Esophagus (tissue), 2 donors: Measurements from ENCODE around the gene LRRC10. TPM values are rescaled to one million over a fixed set of nuclear protein-coding genes. Genes with fewer than 3 reads are reported as not detected.

Experiments
- H3K27ac ChIP-seq, 2 donors: one replicate each; pipeline ENCODE4 v1.5.1; 2013; ENCODE audit warnings: low read depth in 2 of 2, mild to moderate bottlenecking in 2 of 2, inconsistent platforms in 1 of 2, low read length in 1 of 2, moderate library complexity in 1 of 2
- H3K27me3 ChIP-seq, 2 donors: one replicate each; pipeline ENCODE4 v1.6.1; 2013; ENCODE audit warnings: low read length in 2 of 2, control low read depth in 1 of 2, mild to moderate bottlenecking in 1 of 2; ENCODE audit not compliant: insufficient read depth in 2 of 2, control insufficient read depth in 1 of 2
- H3K36me3 ChIP-seq, 2 donors: one replicate each; pipeline ENCODE4 v1.6.1; 2013; ENCODE audit warnings: low read length in 1 of 2; ENCODE audit not compliant: control insufficient read depth in 2 of 2, insufficient read depth in 2 of 2
- H3K4me1 ChIP-seq, 2 donors: one replicate each; pipeline ENCODE4 v1.6.1; 2013; ENCODE audit warnings: low read length in 1 of 2; ENCODE audit not compliant: control insufficient read depth in 2 of 2, insufficient read depth in 2 of 2
- H3K4me3 ChIP-seq, 2 donors: one replicate each; pipeline ENCODE4 v1.5.1; 2013; ENCODE audit warnings: low read length in 2 of 2, mild to moderate bottlenecking in 2 of 2, low read depth in 1 of 2, moderate library complexity in 1 of 2
- H3K9me3 ChIP-seq, 2 donors: one replicate each; pipeline ENCODE4 v1.6.1; 2013; ENCODE audit warnings: mild to moderate bottlenecking in 2 of 2, low read depth in 1 of 2, low read length in 1 of 2, moderate library complexity in 1 of 2; ENCODE audit not compliant: control insufficient read depth in 2 of 2, insufficient read depth in 1 of 2
- WGBS, 2 donors: extraction: QIAGEN DNeasy Blood & Tissue Kit; methylation state at CpG; one replicate each; pipeline ENCODE4 v1.1.7; 2013; 5-methylcytosine and 5-hydroxymethylcytosine counted together
- polyA plus RNA-seq, 2 donors: library from polyadenylated mRNA; stranded (reverse); fragments of 200-250 nt; gene quantifications; one replicate each; pipeline ENCODE4 v1.2.3, GENCODE V29; 2013
- donor health status: healthy with polysubstance abuse.
- donor health status: Bipolar disorder and iron deficiency.

LRRC10 gene
- polyA plus RNA-seq, 2 donors = not detected

GRCh38 chr12:69580074-69580473 is 30.6 kb downstream of the LRRC10 start:
- WGBS, 2 donors = 97 to 99% methylated on average over 1 of the region's 1 CpG

GRCh38 chr12:69579029-69579428 is 31.7 kb downstream of the LRRC10 start:
- Histone ChIP-seq H3K9me3 (no peaks in the 10 kb centered on the region), H3K4me1 (no peaks in the 10 kb centered on the region), H3K27ac (no peak overlapping the region), H3K4me3 (no peak overlapping the region), H3K36me3 (peaks cover 6% of the 10 kb centered on the region in 2 donors), H3K27me3 (no peaks in the 10 kb centered on the region)
- 78 to 83% methylated on average over 4 of the region's 4 CpGs for WGBS, 2 donors

More at GRCh38 chr12:69580074-69580473, 30.6 kb downstream of the LRRC10 start:
- Histone ChIP-seq H3K27ac (no peak overlapping the region), H3K4me3 (no peak overlapping the region), H3K27me3 (no peaks in the 10 kb centered on the region), H3K4me1 (no peaks in the 10 kb centered on the region), H3K36me3 (peaks cover 2 to 3% of the 10 kb centered on the region in 2 donors), H3K9me3 (no peaks in the 10 kb centered on the region)

GRCh38 chr12:69578283-69578682 is 32.4 kb downstream of the LRRC10 start:
- 77 to 92% methylated on average over 2 of the region's 2 CpGs for WGBS, 2 donors
- H3K9me3 ChIP-seq = no peaks in the 10 kb centered on the region
- no peaks in the 10 kb centered on the region for H3K27me3 ChIP-seq
- H3K36me3 ChIP-seq = peaks cover 6 to 8% of the 10 kb centered on the region in 2 donors
- no peak overlapping the region for H3K27ac ChIP-seq
- H3K4me3 ChIP-seq = no peak overlapping the region
- no peaks in the 10 kb centered on the region for H3K4me1 ChIP-seq

- WGBS, 2 donors = 92 to 95% methylated on average over 3 of the region's 3 CpGs
Measured at GRCh38 chr12:69575346-69575745, 35.4 kb downstream of the LRRC10 start.

DNA sequence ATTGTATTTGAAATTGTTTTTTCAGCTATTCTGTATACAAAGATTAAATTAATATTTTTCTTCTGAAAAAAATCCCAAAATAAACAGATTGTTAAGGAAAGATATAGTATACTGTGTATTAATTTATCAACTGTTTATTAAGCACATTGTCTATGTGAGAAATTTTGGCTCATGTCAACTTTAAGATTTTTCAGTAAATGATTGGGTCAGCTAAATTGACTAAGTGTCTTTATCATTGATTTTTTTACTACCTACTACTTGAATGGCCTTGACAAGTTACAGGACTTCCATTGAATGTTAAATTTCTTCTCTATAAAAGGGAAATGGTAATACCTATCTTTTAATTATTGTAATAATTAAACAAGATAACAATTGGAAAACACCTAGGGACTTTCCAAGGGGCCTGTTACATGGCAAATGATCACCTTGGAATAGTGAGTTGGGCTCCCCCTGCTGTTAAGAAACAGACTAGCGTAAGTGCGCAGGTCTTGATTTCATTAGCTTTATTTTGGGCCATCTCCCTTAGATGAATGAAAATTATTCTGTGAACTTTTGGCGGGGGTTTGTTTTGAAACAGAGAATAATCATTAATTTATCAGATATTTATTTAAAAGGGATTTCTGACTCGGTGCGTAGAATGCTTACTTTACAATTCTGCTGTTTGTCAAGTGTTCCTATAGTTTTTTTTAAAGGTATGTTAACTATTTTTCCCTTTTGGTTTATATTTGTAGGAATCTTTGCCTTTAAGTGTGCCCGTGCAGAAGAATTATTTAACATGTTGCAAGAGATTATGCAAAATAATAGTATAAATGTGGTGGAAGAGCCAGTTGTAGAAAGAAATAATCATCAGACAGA is 39.9 kb downstream of the LRRC10 start:
- Histone ChIP-seq H3K27me3 (no peaks in the 10 kb centered on the region), H3K4me3 (no peak overlapping the region), H3K27ac (no peak overlapping the region), H3K36me3 (peaks cover 7 to 8% of the 10 kb centered on the region in 2 donors), H3K9me3 (no peaks in the 10 kb centered on the region), H3K4me1 (no peaks in the 10 kb centered on the region)
- WGBS, 2 donors = 36 to 41% methylated on average over 6 of the region's 6 CpGs

More at GRCh38 chr12:69575346-69575745, 35.4 kb downstream of the LRRC10 start:
- Histone ChIP-seq H3K4me3 (no peak overlapping the region), H3K9me3 (no peaks in the 10 kb centered on the region), H3K27me3 (no peaks in the 10 kb centered on the region), H3K36me3 (peaks cover 8 to 9% of the 10 kb centered on the region in 2 donors), H3K4me1 (no peaks in the 10 kb centered on the region), H3K27ac (no peak overlapping the region)

DNA sequence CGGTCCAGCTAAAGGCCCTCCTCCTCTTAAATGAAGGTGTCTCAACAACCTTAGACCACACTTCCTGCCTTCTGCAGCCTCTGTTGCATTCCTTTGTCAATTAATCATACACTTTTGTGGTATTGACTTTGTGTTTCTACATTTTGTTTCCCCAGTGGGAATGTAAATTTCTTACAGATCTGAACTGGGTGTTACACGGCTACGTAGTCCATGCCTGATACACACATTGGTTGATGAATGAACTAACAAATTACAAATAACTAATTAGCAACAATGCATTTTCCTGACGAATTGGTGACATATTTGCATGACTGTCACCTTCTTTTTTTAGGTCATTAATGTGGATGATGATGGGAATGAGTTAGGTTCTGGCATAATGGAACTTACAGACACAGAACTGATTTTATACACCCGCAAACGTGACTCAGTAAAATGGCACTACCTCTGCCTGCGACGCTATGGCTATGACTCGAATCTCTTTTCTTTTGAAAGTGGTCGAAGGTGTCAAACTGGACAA is 40.6 kb downstream of the LRRC10 start:
- Histone ChIP-seq H3K4me3 (no peak overlapping the region), H3K36me3 (peaks cover 5 to 7% of the 10 kb centered on the region in 2 donors), H3K9me3 (no peaks in the 10 kb centered on the region), H3K27me3 (no peaks in the 10 kb centered on the region), H3K4me1 (no peaks in the 10 kb centered on the region), H3K27ac (no peak overlapping the region)
- WGBS, 2 donors = 89 to 94% methylated on average over 10 of the region's 10 CpGs

DNA sequence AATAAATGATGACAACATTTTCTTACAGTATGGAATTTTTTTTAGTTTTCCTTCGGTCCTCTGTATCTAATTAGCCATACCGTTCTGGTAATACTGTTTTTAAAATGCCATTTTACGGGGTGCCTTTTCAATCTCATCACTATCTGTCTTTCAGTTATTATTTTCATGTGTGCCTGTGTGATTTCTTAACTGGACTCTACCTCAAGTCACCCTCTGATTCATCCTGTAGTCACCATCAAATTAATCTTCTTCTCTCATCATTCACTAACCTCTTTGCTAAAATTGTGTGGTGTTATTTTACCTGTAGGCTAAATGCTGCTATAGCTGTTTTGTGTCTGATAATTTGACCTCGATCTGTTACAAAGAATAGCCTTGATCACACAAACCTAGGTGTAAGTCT is 41.5 kb downstream of the LRRC10 start:
- Histone ChIP-seq H3K27me3 (no peaks in the 10 kb centered on the region), H3K4me1 (no peaks in the 10 kb centered on the region), H3K9me3 (no peaks in the 10 kb centered on the region), H3K4me3 (no peak overlapping the region), H3K27ac (no peak overlapping the region), H3K36me3 (peaks cover 3 to 4% of the 10 kb centered on the region in 2 donors)
- WGBS, 2 donors = 65 to 73% methylated on average over 4 of the region's 4 CpGs

- Histone ChIP-seq H3K36me3 (peaks cover 2% of the 10 kb centered on the region in 2 donors), H3K27me3 (no peaks in the 10 kb centered on the region), H3K4me3 (no peak overlapping the region), H3K27ac (no peak overlapping the region), H3K4me1 (no peaks in the 10 kb centered on the region), H3K9me3 (no peaks in the 10 kb centered on the region)
- 75 to 80% methylated on average over 3 of the region's 3 CpGs for WGBS, 2 donors
Measured at GRCh38 chr12:69566603-69567002, 44.1 kb downstream of the LRRC10 start.

DNA sequence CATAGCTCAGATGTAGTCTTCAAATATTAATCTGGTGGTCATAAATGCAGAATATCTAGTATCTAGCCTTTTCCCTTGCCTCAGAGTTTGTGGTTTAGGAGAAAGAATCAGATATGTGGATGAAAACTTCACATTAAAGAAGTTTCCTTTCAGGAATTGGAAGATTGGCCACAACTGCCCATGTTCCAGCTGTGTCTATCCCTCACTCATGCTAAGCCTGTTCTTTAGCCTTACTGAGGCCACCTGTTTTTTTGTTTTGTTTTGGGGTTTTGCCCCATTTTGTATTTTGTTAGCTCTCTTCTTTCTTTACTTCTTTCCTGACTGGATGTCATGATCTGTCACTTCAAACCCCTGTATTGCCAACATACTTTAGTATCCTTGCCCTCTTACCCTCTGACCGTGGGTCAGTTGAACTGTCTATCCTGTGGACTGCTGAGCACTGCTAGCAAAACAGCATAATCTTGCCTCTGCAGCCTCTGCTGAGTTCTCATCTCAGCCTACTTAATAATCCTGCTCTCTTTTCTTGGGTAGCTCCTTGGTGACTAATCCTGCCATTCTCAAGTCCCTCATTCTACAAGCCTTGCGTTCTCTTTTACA is 47.4 kb downstream of the LRRC10 start:
- H3K27me3 ChIP-seq = no peaks in the 10 kb centered on the region
- H3K27ac ChIP-seq = no peak overlapping the region
- no peaks in the 10 kb centered on the region for H3K9me3 ChIP-seq
- no peaks in the 10 kb centered on the region for H3K4me1 ChIP-seq
- peaks cover 2% of the 10 kb centered on the region in 2 donors for H3K36me3 ChIP-seq
- H3K4me3 ChIP-seq = no peak overlapping the region
- 92 to 95% methylated on average over 2 of the region's 2 CpGs for WGBS, 2 donors
